Liver (tissue), 9 donors: ENCODE data around the gene RAB37. TPM values are rescaled to one million over a fixed set of nuclear protein-coding genes. Genes with fewer than 3 reads are reported as not detected.
A peak's percentile ranks its signal among the peaks of the same experiment; 100 is the strongest.

Experiments used
- DNase-seq: peaks from one replicate; pipeline ENCODE4 v3.0.0-alpha.2; 2017; ENCODE audit warnings: low spot score
- H3K27ac ChIP-seq, 2 donors: one replicate each; pipeline ENCODE4 v1.7.0; 2013; ENCODE audit warnings: inconsistent platforms in 2 of 2, low read length in 2 of 2, control low read depth in 1 of 2, low read depth in 1 of 2, mild to moderate bottlenecking in 1 of 2
- H3K27me3 ChIP-seq, 4 donors: one replicate each; pipeline versions ENCODE4 v1.6.1 to v1.7.0; 2013; ENCODE audit warnings: low read length in 3 of 4, inconsistent platforms in 1 of 4, mild to moderate bottlenecking in 1 of 4, moderate library complexity in 1 of 4; ENCODE audit not compliant: control insufficient read depth in 4 of 4, insufficient read depth in 4 of 4
- H3K36me3 ChIP-seq, 4 donors: one replicate each; pipeline versions ENCODE4 v1.6.1 to v1.7.0; 2013; ENCODE audit warnings: low read length in 3 of 4, mild to moderate bottlenecking in 3 of 4, low read depth in 1 of 4, moderate library complexity in 1 of 4; ENCODE audit not compliant: control insufficient read depth in 4 of 4, insufficient read depth in 3 of 4
- H3K4me1 ChIP-seq, 4 donors: one replicate each; pipeline versions ENCODE4 v1.6.1 to v1.7.0; 2013; ENCODE audit warnings: low read length in 3 of 4, mild to moderate bottlenecking in 3 of 4, moderate library complexity in 1 of 4; ENCODE audit not compliant: control insufficient read depth in 4 of 4, insufficient read depth in 4 of 4
- H3K4me3 ChIP-seq, 3 donors: one replicate each; pipeline versions ENCODE4 v1.6.1 to v1.7.0; 2013; ENCODE audit warnings: low read length in 3 of 3, control low read depth in 1 of 3, low read depth in 1 of 3, mild to moderate bottlenecking in 1 of 3
- H3K9ac ChIP-seq, 2 donors: one replicate each; pipeline ENCODE4 v1.7.0; 2013; ENCODE audit warnings: low read length in 2 of 2, mild to moderate bottlenecking in 2 of 2, moderate library complexity in 2 of 2, control low read depth in 1 of 2, low read depth in 1 of 2
- H3K9me3 ChIP-seq, 4 donors: one replicate each; pipeline versions ENCODE4 v1.6.1 to v1.7.0; 2013; ENCODE audit warnings: low read length in 3 of 4; ENCODE audit not compliant: control insufficient read depth in 4 of 4
- EGR1 ChIP-seq, 2 donors: IDR thresholded peaks; 2 replicates each; pipeline ENCODE4 v1.6.1; 2016 to 2018; ENCODE audit warnings: antibody characterized with exemption in 2 of 2, low read depth in 2 of 2
- FOXA1 ChIP-seq: IDR thresholded peaks from 2 replicates; pipeline ENCODE4 v1.6.1; 2016; ENCODE audit warnings: antibody characterized with exemption
- GABPA ChIP-seq, 2 donors: IDR thresholded peaks in 1 of 2; conservative IDR thresholded peaks in 1 of 2; 2 replicates each; pipeline ENCODE4 v1.6.1; 2016; ENCODE audit warnings: antibody characterized with exemption in 2 of 2, mild to moderate bottlenecking in 1 of 2, moderate library complexity in 1 of 2
- HNF4A ChIP-seq, 2 donors: conservative IDR thresholded peaks; 2 replicates each; pipeline ENCODE4 v1.6.1; 2016; ENCODE audit warnings: antibody characterized with exemption in 2 of 2, mild to moderate bottlenecking in 2 of 2
- HNF4G ChIP-seq: IDR thresholded peaks from 2 replicates; pipeline ENCODE4 v1.6.1; 2016; ENCODE audit warnings: antibody characterized with exemption
- JUND ChIP-seq, 2 donors: IDR thresholded peaks; 2 replicates each; pipeline ENCODE4 v1.6.1; 2016; ENCODE audit warnings: antibody characterized with exemption in 2 of 2
- NR2F2 ChIP-seq: IDR thresholded peaks from 2 replicates; pipeline ENCODE4 v1.6.1; 2016; ENCODE audit warnings: antibody characterized with exemption
- RAD21 ChIP-seq, 2 donors: IDR thresholded peaks; 2 replicates each; pipeline ENCODE4 v1.6.1; 2016; ENCODE audit warnings: antibody characterized with exemption in 2 of 2, mild to moderate bottlenecking in 2 of 2
- RXRA ChIP-seq, 2 donors: IDR thresholded peaks; 2 replicates each; pipeline ENCODE4 v1.6.1; 2017 to 2018; ENCODE audit warnings: antibody characterized with exemption in 2 of 2, mild to moderate bottlenecking in 1 of 2
- SP1 ChIP-seq: IDR thresholded peaks from 2 replicates; pipeline ENCODE4 v1.6.1; 2018; ENCODE audit warnings: antibody characterized with exemption, mild to moderate bottlenecking
- TAF1 ChIP-seq: conservative IDR thresholded peaks from 2 replicates; pipeline ENCODE4 v1.6.1; 2016; ENCODE audit warnings: antibody characterized with exemption, mild to moderate bottlenecking
- YY1 ChIP-seq: IDR thresholded peaks from 2 replicates; pipeline ENCODE4 v1.6.1; 2016; ENCODE audit warnings: antibody characterized with exemption, mild to moderate bottlenecking
- WGBS: extraction: QIAGEN DNeasy Blood & Tissue Kit; methylation state at CpG from one replicate; pipeline ENCODE4 v1.1.7; 2013; 5-methylcytosine and 5-hydroxymethylcytosine counted together
- polyA plus RNA-seq, 2 donors: library from polyadenylated mRNA; stranded (reverse) in 1 of 2; unstranded in 1 of 2; fragments of 200-250 nt in 1 of 2; fragments of >200 nt in 1 of 2; fragmentation: Nextera tagmentation in 1 of 2; extraction: Ambion mirVana in 1 of 2; gene quantifications; one replicate each; pipeline versions ENCODE4 v1.2.1 to v1.2.3, GENCODE V29; 2013 to 2015
- total RNA-seq, 2 donors: library from RNA; depleted of rRNA; stranded (reverse); fragments of >200 nt; gene quantifications; one replicate each; pipeline ENCODE4 v1.2.3, GENCODE V29; 2014
- TF ChIP-seq, protein P1 (sequence below): fragments of 150-350 bp; IDR thresholded peaks from 2 replicates; pipeline ENCODE4 v1.5.1; 2017; ENCODE audit warnings: improper control_type of control experiment, low read depth, low read length; ENCODE audit not compliant: missing input control
- TF ChIP-seq, protein P2 (sequence below): IDR thresholded peaks from 2 replicates; pipeline ENCODE4 v1.6.1; 2016; ENCODE audit warnings: antibody characterized with exemption, mild to moderate bottlenecking
- TF ChIP-seq, protein P3 (sequence below): IDR thresholded peaks from 2 replicates; pipeline ENCODE4 v1.6.1; 2016; ENCODE audit warnings: antibody characterized with exemption
- TF ChIP-seq, protein P4 (sequence below): IDR thresholded peaks from 2 replicates; pipeline ENCODE4 v1.6.1; 2016; ENCODE audit warnings: antibody characterized with exemption
- TF ChIP-seq, protein P5 (sequence below): IDR thresholded peaks from 2 replicates; pipeline ENCODE4 v1.6.1; 2016; ENCODE audit warnings: antibody characterized with exemption
- donor health status: healthy.
- donor health status: healthy.
- donor health status: healthy.
- donor health status: healthy.
- donor health status: healthy.

The RAB37 gene
- total and polyA plus RNA-seq, 4 donors, result 5.1 to 8.8 (median 5.6) TPM

DNA sequence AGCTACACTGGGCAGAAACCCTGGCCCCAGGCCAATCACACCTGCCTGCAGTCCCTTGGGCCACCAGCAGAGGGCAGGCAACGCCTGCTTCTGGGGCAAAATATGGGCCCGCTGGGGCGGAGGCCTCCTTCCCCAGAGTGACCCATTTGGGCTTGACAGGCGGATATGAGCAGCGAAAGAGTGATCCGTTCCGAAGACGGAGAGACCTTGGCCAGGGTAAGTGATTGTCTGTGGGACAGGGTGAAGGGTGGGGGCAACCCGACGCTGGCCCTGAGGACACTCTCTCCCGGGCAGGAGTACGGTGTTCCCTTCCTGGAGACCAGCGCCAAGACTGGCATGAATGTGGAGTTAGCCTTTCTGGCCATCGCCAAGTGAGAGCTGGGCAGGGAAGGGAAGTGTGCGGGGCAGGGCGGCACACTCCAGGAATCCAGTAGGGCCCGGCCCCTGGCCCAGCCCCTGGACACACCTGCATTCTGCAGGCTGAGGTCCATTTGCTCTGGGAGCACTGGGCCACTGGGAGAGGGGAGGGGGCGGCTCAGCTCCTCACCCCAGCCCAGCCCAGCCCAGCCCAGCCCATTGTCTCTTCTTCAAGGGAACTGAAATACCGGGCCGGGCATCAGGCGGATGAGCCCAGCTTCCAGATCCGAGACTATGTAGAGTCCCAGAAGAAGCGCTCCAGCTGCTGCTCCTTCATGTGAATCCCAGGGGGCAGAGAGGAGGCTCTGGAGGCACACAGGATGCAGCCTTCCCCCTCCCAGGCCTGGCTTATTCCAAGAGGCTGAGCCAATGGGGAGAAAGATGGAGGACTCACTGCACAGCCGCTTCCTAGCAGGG, 7.9 kb downstream of the RAB37 start:
- no peaks in the 10 kb centered on the region for H3K27me3 ChIP-seq
- H3K9me3 ChIP-seq, result no peaks in the 10 kb centered on the region
- H3K9ac ChIP-seq, result peak overlapping the region in 1 of 2 donors; percentile 8
- peak; percentile 97 for DNase-seq
- H3K36me3 ChIP-seq, result no peaks in the 10 kb centered on the region
- H3K4me1 ChIP-seq, result peaks cover 6 to 34% (median 17%) of the 10 kb centered on the region in 4 donors
- TF ChIP-seq FOXA1, result no peak
- no peak for TF ChIP-seq HNF4A (conservative IDR thresholded peaks at IDR 0.05)
- TF ChIP-seq GABPA (IDR thresholded peaks at IDR 0.05 in 1 of 2, conservative IDR thresholded peaks at IDR 0.05 in 1 of 2), result no peak
- peak in 1 of 2 donors; percentile 46 for TF ChIP-seq RXRA (IDR thresholded peaks at IDR 0.05)
- no peak for TF ChIP-seq TAF1
- no peak for TF ChIP-seq EGR1 (IDR thresholded peaks at IDR 0.05; ENCODE audit: low read depth in 2 of 2)
- no peak for TF ChIP-seq HNF4G
- TF ChIP-seq, protein P1, sequence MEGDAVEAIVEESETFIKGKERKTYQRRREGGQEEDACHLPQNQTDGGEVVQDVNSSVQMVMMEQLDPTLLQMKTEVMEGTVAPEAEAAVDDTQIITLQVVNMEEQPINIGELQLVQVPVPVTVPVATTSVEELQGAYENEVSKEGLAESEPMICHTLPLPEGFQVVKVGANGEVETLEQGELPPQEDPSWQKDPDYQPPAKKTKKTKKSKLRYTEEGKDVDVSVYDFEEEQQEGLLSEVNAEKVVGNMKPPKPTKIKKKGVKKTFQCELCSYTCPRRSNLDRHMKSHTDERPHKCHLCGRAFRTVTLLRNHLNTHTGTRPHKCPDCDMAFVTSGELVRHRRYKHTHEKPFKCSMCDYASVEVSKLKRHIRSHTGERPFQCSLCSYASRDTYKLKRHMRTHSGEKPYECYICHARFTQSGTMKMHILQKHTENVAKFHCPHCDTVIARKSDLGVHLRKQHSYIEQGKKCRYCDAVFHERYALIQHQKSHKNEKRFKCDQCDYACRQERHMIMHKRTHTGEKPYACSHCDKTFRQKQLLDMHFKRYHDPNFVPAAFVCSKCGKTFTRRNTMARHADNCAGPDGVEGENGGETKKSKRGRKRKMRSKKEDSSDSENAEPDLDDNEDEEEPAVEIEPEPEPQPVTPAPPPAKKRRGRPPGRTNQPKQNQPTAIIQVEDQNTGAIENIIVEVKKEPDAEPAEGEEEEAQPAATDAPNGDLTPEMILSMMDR, result peak; percentile 99
- TF ChIP-seq, protein P2, sequence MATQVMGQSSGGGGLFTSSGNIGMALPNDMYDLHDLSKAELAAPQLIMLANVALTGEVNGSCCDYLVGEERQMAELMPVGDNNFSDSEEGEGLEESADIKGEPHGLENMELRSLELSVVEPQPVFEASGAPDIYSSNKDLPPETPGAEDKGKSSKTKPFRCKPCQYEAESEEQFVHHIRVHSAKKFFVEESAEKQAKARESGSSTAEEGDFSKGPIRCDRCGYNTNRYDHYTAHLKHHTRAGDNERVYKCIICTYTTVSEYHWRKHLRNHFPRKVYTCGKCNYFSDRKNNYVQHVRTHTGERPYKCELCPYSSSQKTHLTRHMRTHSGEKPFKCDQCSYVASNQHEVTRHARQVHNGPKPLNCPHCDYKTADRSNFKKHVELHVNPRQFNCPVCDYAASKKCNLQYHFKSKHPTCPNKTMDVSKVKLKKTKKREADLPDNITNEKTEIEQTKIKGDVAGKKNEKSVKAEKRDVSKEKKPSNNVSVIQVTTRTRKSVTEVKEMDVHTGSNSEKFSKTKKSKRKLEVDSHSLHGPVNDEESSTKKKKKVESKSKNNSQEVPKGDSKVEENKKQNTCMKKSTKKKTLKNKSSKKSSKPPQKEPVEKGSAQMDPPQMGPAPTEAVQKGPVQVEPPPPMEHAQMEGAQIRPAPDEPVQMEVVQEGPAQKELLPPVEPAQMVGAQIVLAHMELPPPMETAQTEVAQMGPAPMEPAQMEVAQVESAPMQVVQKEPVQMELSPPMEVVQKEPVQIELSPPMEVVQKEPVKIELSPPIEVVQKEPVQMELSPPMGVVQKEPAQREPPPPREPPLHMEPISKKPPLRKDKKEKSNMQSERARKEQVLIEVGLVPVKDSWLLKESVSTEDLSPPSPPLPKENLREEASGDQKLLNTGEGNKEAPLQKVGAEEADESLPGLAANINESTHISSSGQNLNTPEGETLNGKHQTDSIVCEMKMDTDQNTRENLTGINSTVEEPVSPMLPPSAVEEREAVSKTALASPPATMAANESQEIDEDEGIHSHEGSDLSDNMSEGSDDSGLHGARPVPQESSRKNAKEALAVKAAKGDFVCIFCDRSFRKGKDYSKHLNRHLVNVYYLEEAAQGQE, result no peak
- TF ChIP-seq NR2F2, result no peak
- TF ChIP-seq YY1, result no peak
- TF ChIP-seq, protein P3, sequence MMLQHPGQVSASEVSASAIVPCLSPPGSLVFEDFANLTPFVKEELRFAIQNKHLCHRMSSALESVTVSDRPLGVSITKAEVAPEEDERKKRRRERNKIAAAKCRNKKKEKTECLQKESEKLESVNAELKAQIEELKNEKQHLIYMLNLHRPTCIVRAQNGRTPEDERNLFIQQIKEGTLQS, result no peak
- TF ChIP-seq JUND (IDR thresholded peaks at IDR 0.05), result no peak
- TF ChIP-seq, protein P4, sequence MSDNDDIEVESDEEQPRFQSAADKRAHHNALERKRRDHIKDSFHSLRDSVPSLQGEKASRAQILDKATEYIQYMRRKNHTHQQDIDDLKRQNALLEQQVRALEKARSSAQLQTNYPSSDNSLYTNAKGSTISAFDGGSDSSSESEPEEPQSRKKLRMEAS, result no peak
- TF ChIP-seq, protein P5, sequence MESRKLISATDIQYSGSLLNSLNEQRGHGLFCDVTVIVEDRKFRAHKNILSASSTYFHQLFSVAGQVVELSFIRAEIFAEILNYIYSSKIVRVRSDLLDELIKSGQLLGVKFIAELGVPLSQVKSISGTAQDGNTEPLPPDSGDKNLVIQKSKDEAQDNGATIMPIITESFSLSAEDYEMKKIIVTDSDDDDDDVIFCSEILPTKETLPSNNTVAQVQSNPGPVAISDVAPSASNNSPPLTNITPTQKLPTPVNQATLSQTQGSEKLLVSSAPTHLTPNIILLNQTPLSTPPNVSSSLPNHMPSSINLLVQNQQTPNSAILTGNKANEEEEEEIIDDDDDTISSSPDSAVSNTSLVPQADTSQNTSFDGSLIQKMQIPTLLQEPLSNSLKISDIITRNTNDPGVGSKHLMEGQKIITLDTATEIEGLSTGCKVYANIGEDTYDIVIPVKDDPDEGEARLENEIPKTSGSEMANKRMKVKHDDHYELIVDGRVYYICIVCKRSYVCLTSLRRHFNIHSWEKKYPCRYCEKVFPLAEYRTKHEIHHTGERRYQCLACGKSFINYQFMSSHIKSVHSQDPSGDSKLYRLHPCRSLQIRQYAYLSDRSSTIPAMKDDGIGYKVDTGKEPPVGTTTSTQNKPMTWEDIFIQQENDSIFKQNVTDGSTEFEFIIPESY, result no peak
- TF ChIP-seq RAD21 (IDR thresholded peaks at IDR 0.05), result peak; percentile 100
- peak; percentile 41 for TF ChIP-seq SP1
- H3K27ac ChIP-seq, result peak overlapping the region; percentile 20 to 21
- H3K4me3 ChIP-seq, result peak overlapping the region in 2 of 3 donors; percentile 22 to 26
- 33% methylated on average over 24 of the region's 24 CpGs for WGBS
